Neural progenitor cell (in vitro differentiated cells): ENCODE data around the gene NOS3. TPM values are rescaled to one million over a fixed set of nuclear protein-coding genes. Genes with fewer than 3 reads are reported as not detected.

Experiments used
- DNase-seq: peaks from one replicate; pipeline ENCODE4 v3.0.0-alpha.2; 2016; ENCODE audit warnings: low spot score
- H2AFZ ChIP-seq: fragments of 200-600 bp; sonication (generic); replicated peaks from 2 replicates; pipeline ENCODE4 v1.6.1; 2016; ENCODE audit warnings: antibody characterized with exemption
- H3F3A ChIP-seq: fragments of 200-600 bp; sonication (generic); 2 replicates; pipeline ENCODE4 v1.6.1; 2016; ENCODE audit warnings: antibody characterized with exemption, low read depth
- H3K27ac ChIP-seq: fragments of 200-600 bp; sonication (generic); 2 replicates; pipeline ENCODE4 v1.5.1; 2016; ENCODE audit warnings: mild to moderate bottlenecking
- H3K27me3 ChIP-seq: fragments of 200-600 bp; sonication (generic); 2 replicates; pipeline ENCODE4 v1.6.1; 2016; ENCODE audit warnings: mild to moderate bottlenecking, moderate library complexity
- H3K36me3 ChIP-seq: fragments of 200-600 bp; sonication (generic); 2 replicates; pipeline ENCODE4 v1.5.1; 2016
- H3K4me1 ChIP-seq: fragments of 200-600 bp; sonication (generic); 2 replicates; pipeline ENCODE4 v1.6.1; 2016; ENCODE audit warnings: mixed run types
- H3K4me2 ChIP-seq: fragments of 200-600 bp; sonication (generic); 2 replicates; pipeline ENCODE4 v1.6.1; 2016
- H3K4me3 ChIP-seq: fragments of 200-600 bp; sonication (generic); 2 replicates; pipeline ENCODE4 v1.5.1; 2016
- H3K79me2 ChIP-seq: fragments of 200-600 bp; sonication (generic); 2 replicates; pipeline ENCODE4 v1.6.1; 2016; ENCODE audit warnings: low read depth
- H3K9ac ChIP-seq: fragments of 200-600 bp; sonication (generic); 2 replicates; pipeline ENCODE4 v1.6.1; 2016
- H3K9me3 ChIP-seq: fragments of 200-600 bp; sonication (generic); 2 replicates; pipeline ENCODE4 v1.5.1; 2016; ENCODE audit warnings: low read depth
- H4K20me1 ChIP-seq: fragments of 200-600 bp; sonication (generic); 2 replicates; pipeline ENCODE4 v1.6.1; 2016; ENCODE audit warnings: low read depth
- H3K27ac Mint-ChIP-seq: 3 replicates; pipeline ENCODE4 v1.8.0; 2021; ENCODE audit warnings: mixed read lengths
- H3K27me3 Mint-ChIP-seq: 2 replicates; pipeline ENCODE4 v1.8.0; 2022; ENCODE audit warnings: low read depth, mild to moderate bottlenecking, inconsistent platforms, moderate library complexity, mixed read lengths; ENCODE audit not compliant: insufficient read depth
- H3K36me3 Mint-ChIP-seq: 3 replicates; pipeline ENCODE4 v1.8.0; 2021; ENCODE audit warnings: mixed read lengths
- H3K4me1 Mint-ChIP-seq: 3 replicates; pipeline ENCODE4 v1.8.0; 2021; ENCODE audit warnings: mixed read lengths
- H3K4me3 Mint-ChIP-seq: 3 replicates; pipeline ENCODE4 v1.8.0; 2021; ENCODE audit warnings: mild to moderate bottlenecking, moderate library complexity, mixed read lengths
- H3K9me3 Mint-ChIP-seq: 3 replicates; pipeline ENCODE4 v1.8.0; 2020; ENCODE audit warnings: mixed read lengths
- EZH2 ChIP-seq: fragments of 200-600 bp; sonication (generic); IDR thresholded peaks from 2 replicates; pipeline ENCODE4 v1.6.1; 2017; ENCODE audit warnings: antibody characterized with exemption, mild to moderate bottlenecking, moderate library complexity
- EZH2phosphoT487 ChIP-seq: fragments of 200-600 bp; sonication (generic); IDR thresholded peaks from 2 replicates; pipeline ENCODE4 v1.6.1; 2017; ENCODE audit warnings: antibody characterized with exemption
- total RNA-seq: library from RNA; depleted of rRNA; stranded (reverse); fragments of >200 nt; gene quantifications from 2 replicates; pipeline ENCODE4 v1.2.3, GENCODE V29; 2015; ENCODE audit warnings: low replicate concordance
- TF ChIP-seq, protein P1 (sequence below): fragments of 200-600 bp; sonication (generic); IDR thresholded peaks from 2 replicates; pipeline ENCODE4 v1.5.1; 2017; ENCODE audit warnings: antibody characterized with exemption, mild to moderate bottlenecking

NOS3 gene
- total RNA-seq = 1.3 and 11.0 TPM in 2 replicates

- Histone ChIP-seq H3K27me3 (peaks cover 3% of the 10 kb centered on the region), H3K36me3 (no peaks in the 10 kb centered on the region), H3K79me2 (no peaks in the 10 kb centered on the region), H3F3A (peaks cover 17% of the 10 kb centered on the region), H3K9me3 (no peaks in the 10 kb centered on the region), H3K4me3 (no peak within 1 kb of the TSS), H2AFZ (no peak within 1 kb of the TSS), H3K4me2 (no peak within 1 kb of the TSS), H4K20me1 (no peaks in the 10 kb centered on the region), H3K9ac (no peak within 1 kb of the TSS), H3K4me1 (peaks cover 23% of the 10 kb centered on the region), H3K27ac (no peak within 1 kb of the TSS)
- Mint-ChIP-seq H3K36me3 (no peaks in the 10 kb centered on the region), H3K4me1 (peaks cover 31% of the 10 kb centered on the region), H3K27me3 (peaks cover 12% of the 10 kb centered on the region), H3K27ac (peak within 1 kb of the TSS; percentile 1), H3K4me3 (peak within 1 kb of the TSS; percentile 33), H3K9me3 (peaks cover 9% of the 10 kb centered on the region)
- no peak for DNase-seq
- TF ChIP-seq EZH2 (no peak), EZH2phosphoT487 (no peak)
- TF ChIP-seq, protein P1, sequence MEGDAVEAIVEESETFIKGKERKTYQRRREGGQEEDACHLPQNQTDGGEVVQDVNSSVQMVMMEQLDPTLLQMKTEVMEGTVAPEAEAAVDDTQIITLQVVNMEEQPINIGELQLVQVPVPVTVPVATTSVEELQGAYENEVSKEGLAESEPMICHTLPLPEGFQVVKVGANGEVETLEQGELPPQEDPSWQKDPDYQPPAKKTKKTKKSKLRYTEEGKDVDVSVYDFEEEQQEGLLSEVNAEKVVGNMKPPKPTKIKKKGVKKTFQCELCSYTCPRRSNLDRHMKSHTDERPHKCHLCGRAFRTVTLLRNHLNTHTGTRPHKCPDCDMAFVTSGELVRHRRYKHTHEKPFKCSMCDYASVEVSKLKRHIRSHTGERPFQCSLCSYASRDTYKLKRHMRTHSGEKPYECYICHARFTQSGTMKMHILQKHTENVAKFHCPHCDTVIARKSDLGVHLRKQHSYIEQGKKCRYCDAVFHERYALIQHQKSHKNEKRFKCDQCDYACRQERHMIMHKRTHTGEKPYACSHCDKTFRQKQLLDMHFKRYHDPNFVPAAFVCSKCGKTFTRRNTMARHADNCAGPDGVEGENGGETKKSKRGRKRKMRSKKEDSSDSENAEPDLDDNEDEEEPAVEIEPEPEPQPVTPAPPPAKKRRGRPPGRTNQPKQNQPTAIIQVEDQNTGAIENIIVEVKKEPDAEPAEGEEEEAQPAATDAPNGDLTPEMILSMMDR = no peak
Measured at GRCh38 chr7:150990416-150991186, at the start of gene NOS3. Gene NOS3 (plus strand): TSS chr7:150991017. CDS start chr7:150993804, 2,787 bp downstream.

GRCh38 chr7:150941351-150942000 is 49.3 kb upstream of the NOS3 start:
- Mint-ChIP-seq H3K9me3 (no peaks in the 10 kb centered on the region), H3K4me3 (no peak overlapping the region), H3K4me1 (peaks cover 12% of the 10 kb centered on the region), H3K36me3 (no peaks in the 10 kb centered on the region), H3K27me3 (peaks cover under 1% of the 10 kb centered on the region), H3K27ac (peak overlapping the region; percentile 83)
- no peak for DNase-seq
- H3K4me2 ChIP-seq = no peak overlapping the region
- H3K79me2 ChIP-seq = no peaks in the 10 kb centered on the region
- no peak overlapping the region for H3K9ac ChIP-seq
- TF ChIP-seq EZH2 (no peak), EZH2phosphoT487 (no peak)
- TF ChIP-seq, protein P1 = no peak
- H3F3A ChIP-seq = no peaks in the 10 kb centered on the region
- H3K27ac ChIP-seq = no peak overlapping the region
- H2AFZ ChIP-seq = no peak overlapping the region
- H3K4me3 ChIP-seq = no peak overlapping the region
- H3K27me3 ChIP-seq = no peaks in the 10 kb centered on the region
- H3K4me1 ChIP-seq = peaks cover 8% of the 10 kb centered on the region
- H3K36me3 ChIP-seq = no peaks in the 10 kb centered on the region
- H4K20me1 ChIP-seq = no peaks in the 10 kb centered on the region
- H3K9me3 ChIP-seq = no peaks in the 10 kb centered on the region

- peaks cover 11% of the 10 kb centered on the region for H3K4me1 ChIP-seq
Measured at GRCh38 chr7:150942001-150942590, 48.7 kb upstream of the NOS3 start.

More at GRCh38 chr7:150942001-150942590, 48.7 kb upstream of the NOS3 start:
- no peak overlapping the region for H3K4me3 Mint-ChIP-seq
- H3K27ac ChIP-seq = no peak overlapping the region
- no peaks in the 10 kb centered on the region for H3K79me2 ChIP-seq
- no peaks in the 10 kb centered on the region for H3K9me3 ChIP-seq
- H3K4me3 ChIP-seq = no peak overlapping the region
- H3K27me3 Mint-ChIP-seq = peaks cover 3% of the 10 kb centered on the region
- H3K27me3 ChIP-seq = no peaks in the 10 kb centered on the region
- no peaks in the 10 kb centered on the region for H3F3A ChIP-seq
- no peaks in the 10 kb centered on the region for H3K36me3 Mint-ChIP-seq
- no peak overlapping the region for H3K27ac Mint-ChIP-seq
- H2AFZ ChIP-seq = no peak overlapping the region
- H3K4me2 ChIP-seq = no peak overlapping the region
- H3K9me3 Mint-ChIP-seq = no peaks in the 10 kb centered on the region
- H3K9ac ChIP-seq = no peak overlapping the region
- TF ChIP-seq EZH2phosphoT487 (no peak), EZH2 (no peak)
- TF ChIP-seq, protein P1 = no peak
- H4K20me1 ChIP-seq = no peaks in the 10 kb centered on the region
- H3K4me1 Mint-ChIP-seq = peaks cover 15% of the 10 kb centered on the region
- no peaks in the 10 kb centered on the region for H3K36me3 ChIP-seq
- no peak for DNase-seq
